Measurements from ENCODE around the gene MVD. TPM values are rescaled to one million over a fixed set of nuclear protein-coding genes. Genes with fewer than 3 reads are reported as not detected.

MVD gene
- total RNA-seq, 5 donors from 2014 or later (not counting 1 experiment from before 2014, with no cell fraction given): 52.3 to 81.4 (median 63.4) TPM

GRCh38 chr16:88690341-88691128, 27.6 kb upstream of the MVD start:
- Mint-ChIP-seq H3K4me3 (peak overlapping the region in 2 of 3 donors; percentile 24 to 77), H3K9me3 (no peaks in the 10 kb centered on the region), H3K36me3 (no peaks in the 10 kb centered on the region), H3K27me3 (peaks cover 0 to 2% of the 10 kb centered on the region in 2 donors), H3K4me1 (peaks cover 47 to 57% (median 49%) of the 10 kb centered on the region in 3 donors), H3K27ac (peak overlapping the region; percentile 94 to 95)
- H3K36me3 ChIP-seq (ENCODE audit: control insufficient read depth in 2 of 2, extremely low read depth in 1 of 2, insufficient read depth in 1 of 2, low read length in 1 of 2): peaks cover 6 to 12% of the 10 kb centered on the region in 2 donors
- H3K27me3 ChIP-seq (replicated peaks in 1 of 2; ENCODE audit: control insufficient read depth in 2 of 2, extremely low read depth in 1 of 2, insufficient read depth in 2 of 2, low read length in 1 of 2): peaks cover 0 to 5% of the 10 kb centered on the region in 2 experiments
- H3K4me3 ChIP-seq (ENCODE audit: control insufficient read depth in 1 of 2, extremely low read depth in 1 of 2, low read length in 1 of 2): no peak overlapping the region
- ChIA-PET CTCF (interaction anchor here in 1 of 2 donors (0.7 kb wide), 1 partner anchor 94 kb away, joined by 4 read pairs; no protein-coding TSS in a partner anchor), POLR2A (interaction anchor here in 1 of 2 donors (0.7 kb wide), 1 partner anchor 76 kb away, joined by 10 read pairs; no protein-coding TSS in a partner anchor)
- ATAC-seq (replicated peaks in 1 of 4) (no peak), DNase-seq (no peak)
- WGBS (ENCODE audit: insufficient coverage): 92% methylated on average over 21 of the region's 21 CpGs
- H3K9me3 ChIP-seq: no peaks in the 10 kb centered on the region
- H3K27ac ChIP-seq (ENCODE audit: low read length): peak overlapping the region; percentile 10
- peaks cover 31 to 69% of the 10 kb centered on the region in 2 experiments for H3K4me1 ChIP-seq (ENCODE audit: control insufficient read depth in 1 of 2, extremely low read depth in 1 of 2, insufficient read depth in 2 of 2, low read length in 2 of 2)

GRCh38 chr16:88688013-88688778, 25.3 kb upstream of the MVD start:
- H3K4me3 Mint-ChIP-seq: peak overlapping the region in 1 of 3 donors; percentile 77
- Histone ChIP-seq H3K27me3 (replicated peaks in 1 of 2; ENCODE audit: control insufficient read depth in 2 of 2, extremely low read depth in 1 of 2, insufficient read depth in 2 of 2, low read length in 1 of 2) (peaks cover 0 to 5% of the 10 kb centered on the region in 2 experiments), H3K4me3 (ENCODE audit: control insufficient read depth in 1 of 2, extremely low read depth in 1 of 2, low read length in 1 of 2) (no peak overlapping the region), H3K27ac (ENCODE audit: low read length) (no peak overlapping the region), H3K4me1 (ENCODE audit: control insufficient read depth in 1 of 2, extremely low read depth in 1 of 2, insufficient read depth in 2 of 2, low read length in 2 of 2) (peaks cover 32 to 68% of the 10 kb centered on the region in 2 experiments), H3K9me3 (no peaks in the 10 kb centered on the region), H3K36me3 (ENCODE audit: control insufficient read depth in 2 of 2, extremely low read depth in 1 of 2, insufficient read depth in 1 of 2, low read length in 1 of 2) (no peaks in the 10 kb centered on the region)
- no peak for DNase-seq
- peaks cover 57 to 67% (median 59%) of the 10 kb centered on the region in 3 donors for H3K4me1 Mint-ChIP-seq
- WGBS (ENCODE audit: insufficient coverage): 68% methylated on average over 21 of the region's 28 CpGs
- H3K9me3 Mint-ChIP-seq: no peaks in the 10 kb centered on the region
- no peaks in the 10 kb centered on the region for H3K36me3 Mint-ChIP-seq
- POLR2A ChIA-PET: interaction anchor here in 1 of 2 donors (1.0 kb wide), 1 partner anchor 14 kb away, joined by 4 read pairs; no protein-coding TSS in a partner anchor
- CTCF ChIA-PET: interaction anchor here in 1 of 2 donors (0.7 kb wide), 1 partner anchor 10 kb away, joined by 3 read pairs; no protein-coding TSS in a partner anchor
- H3K27ac Mint-ChIP-seq: peak overlapping the region in 1 of 2 donors; percentile 94
- H3K27me3 Mint-ChIP-seq: peaks cover 0 to 2% of the 10 kb centered on the region in 2 donors
- no peak for ATAC-seq (replicated peaks in 1 of 4)

- Mint-ChIP-seq H3K4me1 (peaks cover 56 to 63% (median 57%) of the 10 kb centered on the region in 3 donors), H3K27ac (no peak overlapping the region), H3K9me3 (no peaks in the 10 kb centered on the region), H3K36me3 (no peaks in the 10 kb centered on the region), H3K27me3 (peaks cover 0 to 2% of the 10 kb centered on the region in 2 donors), H3K4me3 (no peak overlapping the region)
- Histone ChIP-seq H3K27ac (ENCODE audit: low read length) (no peak overlapping the region), H3K4me1 (ENCODE audit: control insufficient read depth in 1 of 2, extremely low read depth in 1 of 2, insufficient read depth in 2 of 2, low read length in 2 of 2) (peaks cover 26 to 68% of the 10 kb centered on the region in 2 experiments), H3K27me3 (replicated peaks in 1 of 2; ENCODE audit: control insufficient read depth in 2 of 2, extremely low read depth in 1 of 2, insufficient read depth in 2 of 2, low read length in 1 of 2) (peaks cover 0 to 5% of the 10 kb centered on the region in 2 experiments), H3K4me3 (ENCODE audit: control insufficient read depth in 1 of 2, extremely low read depth in 1 of 2, low read length in 1 of 2) (no peak overlapping the region), H3K9me3 (no peaks in the 10 kb centered on the region), H3K36me3 (ENCODE audit: control insufficient read depth in 2 of 2, extremely low read depth in 1 of 2, insufficient read depth in 1 of 2, low read length in 1 of 2) (no peaks in the 10 kb centered on the region)
- CTCF ChIA-PET: interaction anchor here in 1 of 2 donors (0.7 kb wide), 1 partner anchor 11 kb away, joined by 3 read pairs; no protein-coding TSS in a partner anchor
- ATAC-seq (replicated peaks in 1 of 4) (no peak), DNase-seq (no peak)
- no CpG with 5 or more reads among the region's 3 CpGs for WGBS (ENCODE audit: insufficient coverage)
- POLR2A ChIA-PET: interaction anchor here in 1 of 2 donors (1.0 kb wide), 1 partner anchor 14 kb away, joined by 4 read pairs; no protein-coding TSS in a partner anchor
Measured at GRCh38 chr16:88687676-88688012, 24.8 kb upstream of the MVD start.

- 88% methylated on average over 7 of the region's 10 CpGs for WGBS (ENCODE audit: insufficient coverage)
- H3K9me3 ChIP-seq: no peaks in the 10 kb centered on the region
- Mint-ChIP-seq H3K27me3 (peaks cover 0 to 2% of the 10 kb centered on the region in 2 donors), H3K36me3 (no peaks in the 10 kb centered on the region), H3K9me3 (no peaks in the 10 kb centered on the region), H3K4me3 (peak overlapping the region; percentile 39 to 81 (median 79)), H3K27ac (no peak overlapping the region), H3K4me1 (peaks cover 55 to 62% (median 57%) of the 10 kb centered on the region in 3 donors)
- DNase-seq (no peak), ATAC-seq (replicated peaks in 1 of 4) (no peak)
- no peaks in the 10 kb centered on the region for H3K36me3 ChIP-seq (ENCODE audit: control insufficient read depth in 2 of 2, extremely low read depth in 1 of 2, insufficient read depth in 1 of 2, low read length in 1 of 2)
- peaks cover 22 to 67% of the 10 kb centered on the region in 2 experiments for H3K4me1 ChIP-seq (ENCODE audit: control insufficient read depth in 1 of 2, extremely low read depth in 1 of 2, insufficient read depth in 2 of 2, low read length in 2 of 2)
- H3K27me3 ChIP-seq (replicated peaks in 1 of 2; ENCODE audit: control insufficient read depth in 2 of 2, extremely low read depth in 1 of 2, insufficient read depth in 2 of 2, low read length in 1 of 2): peaks cover 0 to 5% of the 10 kb centered on the region in 2 experiments
- ChIA-PET POLR2A (interaction anchor here in 1 of 2 donors (1.0 kb wide), 1 partner anchor 15 kb away, joined by 4 read pairs; no protein-coding TSS in a partner anchor), CTCF (no interaction called here)
- no peak overlapping the region for H3K27ac ChIP-seq (ENCODE audit: low read length)
- no peak overlapping the region for H3K4me3 ChIP-seq (ENCODE audit: control insufficient read depth in 1 of 2, extremely low read depth in 1 of 2, low read length in 1 of 2)
Measured at GRCh38 chr16:88687254-88687576, 24.3 kb upstream of the MVD start.

- Mint-ChIP-seq H3K4me3 (peak within 1 kb of the TSS; percentile 77 to 81 (median 79)), H3K27me3 (peaks cover 0 to 2% of the 10 kb centered on the region in 2 donors), H3K27ac (peak within 1 kb of the TSS; percentile 63 to 82), H3K4me1 (peaks cover 55 to 62% (median 57%) of the 10 kb centered on the region in 3 donors), H3K36me3 (no peaks in the 10 kb centered on the region), H3K9me3 (no peaks in the 10 kb centered on the region)
- Histone ChIP-seq H3K27me3 (replicated peaks in 1 of 2; ENCODE audit: control insufficient read depth in 2 of 2, extremely low read depth in 1 of 2, insufficient read depth in 2 of 2, low read length in 1 of 2) (peaks cover 0 to 5% of the 10 kb centered on the region in 2 experiments), H3K27ac (ENCODE audit: low read length) (peak within 1 kb of the TSS; percentile 54), H3K4me1 (ENCODE audit: control insufficient read depth in 1 of 2, extremely low read depth in 1 of 2, insufficient read depth in 2 of 2, low read length in 2 of 2) (peaks cover 18 to 67% of the 10 kb centered on the region in 2 experiments), H3K9me3 (no peaks in the 10 kb centered on the region), H3K36me3 (ENCODE audit: control insufficient read depth in 2 of 2, extremely low read depth in 1 of 2, insufficient read depth in 1 of 2, low read length in 1 of 2) (no peaks in the 10 kb centered on the region), H3K4me3 (ENCODE audit: control insufficient read depth in 1 of 2, extremely low read depth in 1 of 2, low read length in 1 of 2) (peak within 1 kb of the TSS; percentile 69 to 94)
- peak; percentile 82 to 85 (median 84) for ATAC-seq (replicated peaks in 1 of 4)
- POLR2A ChIA-PET: interaction anchor here in 1 of 2 donors (1.0 kb wide), 1 partner anchor 15 kb away, joined by 4 read pairs; no protein-coding TSS in a partner anchor
- WGBS (ENCODE audit: insufficient coverage): 8% methylated on average over 61 of the region's 65 CpGs
- CTCF ChIA-PET: interaction anchor here in 1 of 2 donors (0.6 kb wide), 1 partner anchor 9 kb away, joined by 6 read pairs; no protein-coding TSS in a partner anchor
- peak; percentile 44 to 88 (median 72) for DNase-seq
Measured at GRCh38 chr16:88686439-88687253, 23.8 kb upstream of the MVD start, which contains the start of gene SNAI3. Gene SNAI3 (minus strand): TSS chr16:88686507. CDS start chr16:88686406, 101 bp downstream.
